Osteoblast (primary cell): ENCODE results near the gene UVSSA. TPM values are rescaled to one million over a fixed set of nuclear protein-coding genes. Genes with fewer than 3 reads are reported as not detected.

Experiments used
- DNase-seq: peaks from one replicate; pipeline ENCODE4 v3.0.0; 2011; ENCODE audit warnings: low spot score, mixed read lengths; ENCODE audit not compliant: insufficient read length; ENCODE audit errors: missing footprints
- H2AFZ ChIP-seq: 2 replicates; pipeline ENCODE4 v1.6.0; 2011; ENCODE audit warnings: mild to moderate bottlenecking, low read length
- H3K27ac ChIP-seq: 2 replicates; pipeline ENCODE4 v1.5.1; 2011; ENCODE audit warnings: mild to moderate bottlenecking, low read depth, low read length, moderate library complexity
- H3K27me3 ChIP-seq: 2 replicates; pipeline ENCODE4 v1.6.0; 2012; ENCODE audit warnings: mild to moderate bottlenecking, control low read depth, inconsistent platforms, low read length, moderate library complexity; ENCODE audit not compliant: insufficient read depth
- H3K36me3 ChIP-seq: 2 replicates; pipeline ENCODE4 v1.5.1; 2011; ENCODE audit warnings: mild to moderate bottlenecking, low read length, control low read depth, moderate library complexity; ENCODE audit not compliant: insufficient read depth
- H3K4me1 ChIP-seq: 2 replicates; pipeline ENCODE4 v1.5.1; 2011; ENCODE audit warnings: mild to moderate bottlenecking, low read length, control low read depth, moderate library complexity; ENCODE audit not compliant: insufficient read depth
- H3K4me2 ChIP-seq: 2 replicates; pipeline ENCODE4 v1.6.0; 2011; ENCODE audit warnings: mild to moderate bottlenecking, low read length; ENCODE audit not compliant: insufficient read depth
- H3K4me3 ChIP-seq: fragments of 200-600 bp; sonication (generic); 3 replicates; pipeline ENCODE4 v1.5.1; 2012; ENCODE audit warnings: mild to moderate bottlenecking, low read length, inconsistent platforms; ENCODE audit not compliant: insufficient read depth
- H3K79me2 ChIP-seq: 2 replicates; pipeline ENCODE4 v1.6.0; 2012; ENCODE audit warnings: mild to moderate bottlenecking, low read length, control low read depth, inconsistent platforms; ENCODE audit not compliant: insufficient read depth
- H3K9me3 ChIP-seq: 2 replicates; pipeline ENCODE4 v1.5.1; 2011; ENCODE audit warnings: low read depth, low read length, control low read depth
- H4K20me1 ChIP-seq: 2 replicates; pipeline ENCODE4 v1.6.0; 2012; ENCODE audit warnings: mild to moderate bottlenecking, low read length, control low read depth; ENCODE audit not compliant: insufficient read depth
- total RNA-seq: library from RNA; depleted of rRNA; stranded (reverse); fragments of >200 nt; gene quantifications from 2 replicates; pipeline ENCODE4 v1.2.3, GENCODE V29; 2012
- TF ChIP-seq, protein P1 (sequence below): IDR thresholded peaks from 2 replicates; pipeline ENCODE4 v1.5.1; 2011; ENCODE audit warnings: mild to moderate bottlenecking, low read depth, low read length, moderate library complexity; ENCODE audit errors: extremely low read depth

UVSSA gene
- total RNA-seq, 1 donor: 14.8 TPM

DNA sequence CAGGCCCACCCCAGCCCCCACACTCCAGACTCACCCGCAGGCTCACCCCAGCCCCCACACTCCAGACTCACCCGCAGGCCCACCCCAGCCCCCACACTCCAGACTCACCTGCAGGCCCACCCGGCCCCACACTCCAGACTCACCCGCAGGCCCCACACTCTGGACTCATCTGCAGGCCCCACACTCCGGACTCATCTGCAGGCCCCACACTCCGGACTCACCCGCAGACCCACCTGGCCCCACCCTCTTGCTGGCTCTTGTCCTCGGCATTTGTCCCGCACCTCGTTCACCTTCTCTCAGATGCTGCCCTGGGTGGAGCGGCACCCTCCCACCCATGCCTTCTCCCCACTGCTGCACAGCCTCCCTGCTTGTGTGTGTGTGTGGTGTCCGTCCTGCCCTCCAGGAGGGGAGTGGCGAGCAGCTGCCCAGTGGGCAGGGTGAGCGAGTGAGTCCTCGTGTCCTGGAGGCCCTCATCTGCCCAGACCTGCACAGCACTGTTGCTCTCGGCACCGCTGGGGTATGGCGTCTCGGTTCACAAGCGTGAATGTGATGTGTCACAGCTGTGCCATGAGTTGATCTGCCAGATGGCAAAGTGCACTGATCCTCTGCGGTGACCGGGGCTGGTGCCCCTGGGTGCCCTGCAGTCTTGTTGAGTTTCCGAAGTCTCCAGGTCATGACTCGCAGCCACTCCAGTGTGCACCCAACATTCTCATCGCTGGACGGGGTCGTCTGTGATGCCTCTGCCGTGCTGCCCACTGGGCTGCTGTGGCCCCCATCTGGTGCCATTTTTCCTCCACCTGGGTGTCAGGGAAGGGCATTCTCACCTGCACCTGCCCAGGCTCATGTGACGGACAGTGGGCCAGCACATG is 29.6 kb upstream of the UVSSA start:
- Histone ChIP-seq H3K27ac (no peak overlapping the region), H3K4me3 (no peak overlapping the region), H3K4me1 (no peaks in the 10 kb centered on the region), H3K79me2 (peaks cover 60% of the 10 kb centered on the region), H3K36me3 (peaks cover 53% of the 10 kb centered on the region), H3K27me3 (no peaks in the 10 kb centered on the region), H2AFZ (no peak overlapping the region), H4K20me1 (peaks cover 19% of the 10 kb centered on the region), H3K4me2 (no peak overlapping the region), H3K9me3 (no peaks in the 10 kb centered on the region)
- TF ChIP-seq, protein P1, sequence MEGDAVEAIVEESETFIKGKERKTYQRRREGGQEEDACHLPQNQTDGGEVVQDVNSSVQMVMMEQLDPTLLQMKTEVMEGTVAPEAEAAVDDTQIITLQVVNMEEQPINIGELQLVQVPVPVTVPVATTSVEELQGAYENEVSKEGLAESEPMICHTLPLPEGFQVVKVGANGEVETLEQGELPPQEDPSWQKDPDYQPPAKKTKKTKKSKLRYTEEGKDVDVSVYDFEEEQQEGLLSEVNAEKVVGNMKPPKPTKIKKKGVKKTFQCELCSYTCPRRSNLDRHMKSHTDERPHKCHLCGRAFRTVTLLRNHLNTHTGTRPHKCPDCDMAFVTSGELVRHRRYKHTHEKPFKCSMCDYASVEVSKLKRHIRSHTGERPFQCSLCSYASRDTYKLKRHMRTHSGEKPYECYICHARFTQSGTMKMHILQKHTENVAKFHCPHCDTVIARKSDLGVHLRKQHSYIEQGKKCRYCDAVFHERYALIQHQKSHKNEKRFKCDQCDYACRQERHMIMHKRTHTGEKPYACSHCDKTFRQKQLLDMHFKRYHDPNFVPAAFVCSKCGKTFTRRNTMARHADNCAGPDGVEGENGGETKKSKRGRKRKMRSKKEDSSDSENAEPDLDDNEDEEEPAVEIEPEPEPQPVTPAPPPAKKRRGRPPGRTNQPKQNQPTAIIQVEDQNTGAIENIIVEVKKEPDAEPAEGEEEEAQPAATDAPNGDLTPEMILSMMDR: no peak
- DNase-seq: no peak

DNA sequence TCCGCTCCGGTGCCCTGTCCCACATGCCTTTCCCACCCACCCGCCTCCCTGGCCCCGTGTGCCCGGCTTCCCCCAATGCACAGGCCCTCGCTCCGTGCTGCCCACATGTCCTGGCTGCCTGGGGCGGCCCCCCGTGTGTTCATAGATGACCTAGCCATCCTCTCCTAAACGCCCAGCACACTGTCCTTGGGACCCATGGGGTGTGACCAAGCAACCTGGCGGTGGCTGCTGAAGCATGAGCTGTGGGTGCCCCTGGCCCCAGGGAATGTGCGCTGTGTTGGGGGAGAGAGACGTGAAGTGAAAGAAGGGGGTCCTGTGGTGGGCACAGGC is 29.0 kb upstream of the UVSSA start:
- H3K27ac ChIP-seq: no peak overlapping the region
- no peak overlapping the region for H2AFZ ChIP-seq

DNA sequence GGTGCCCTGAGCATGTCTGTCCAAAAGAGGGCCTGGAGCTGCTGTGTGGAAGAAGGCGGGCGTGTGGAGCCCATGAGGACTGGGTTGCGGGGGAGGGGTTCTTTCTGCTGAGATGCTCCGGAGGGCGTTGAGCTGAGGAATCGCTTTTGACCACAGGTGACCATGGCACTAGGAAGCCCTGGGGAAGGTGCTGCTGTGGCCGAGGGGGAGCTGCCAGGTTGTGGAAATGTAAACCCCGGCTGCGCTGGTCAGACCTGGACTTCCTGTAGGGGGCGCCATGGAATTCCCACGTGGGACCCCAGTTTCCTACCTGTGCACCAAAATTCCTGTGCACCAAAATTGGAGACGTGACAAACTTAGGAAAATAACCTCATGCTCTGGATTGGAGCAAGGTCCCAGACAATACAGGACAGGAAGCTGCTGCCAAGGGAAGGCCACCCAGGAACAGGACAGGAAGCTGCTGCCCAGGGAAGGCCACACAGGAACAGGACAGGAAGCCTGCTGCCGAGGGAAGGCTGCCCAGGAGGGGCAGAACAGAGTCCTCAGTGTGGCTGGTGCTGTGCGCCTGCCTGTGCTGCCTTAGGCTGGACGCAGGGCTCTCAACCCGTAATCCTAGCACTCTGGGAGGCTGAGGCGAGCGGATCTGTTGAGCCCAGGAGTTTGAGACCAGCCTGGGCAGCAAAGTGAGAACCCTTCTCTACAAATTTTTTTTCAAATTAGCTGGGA is 28.4 kb upstream of the UVSSA start:
- H3K4me1 ChIP-seq: peaks cover 7% of the 10 kb centered on the region
- H3K9me3 ChIP-seq: peaks cover 3% of the 10 kb centered on the region
- peaks cover 43% of the 10 kb centered on the region for H3K36me3 ChIP-seq
- H3K27ac ChIP-seq: no peak overlapping the region
- peaks cover 50% of the 10 kb centered on the region for H3K79me2 ChIP-seq
- H3K4me2 ChIP-seq: no peak overlapping the region
- no peak overlapping the region for H2AFZ ChIP-seq
- TF ChIP-seq, protein P1: peak; percentile 29
- peaks cover 24% of the 10 kb centered on the region for H4K20me1 ChIP-seq
- no peak for DNase-seq
- no peak overlapping the region for H3K4me3 ChIP-seq
- H3K27me3 ChIP-seq: no peaks in the 10 kb centered on the region

More for the DNA sequence above, 29.0 kb upstream of the UVSSA start:
- Histone ChIP-seq H3K27me3 (no peaks in the 10 kb centered on the region), H3K4me1 (peaks cover under 1% of the 10 kb centered on the region), H3K36me3 (peaks cover 50% of the 10 kb centered on the region), H4K20me1 (peaks cover 19% of the 10 kb centered on the region), H3K79me2 (peaks cover 57% of the 10 kb centered on the region), H3K9me3 (no peaks in the 10 kb centered on the region), H3K4me2 (no peak overlapping the region), H3K4me3 (no peak overlapping the region)
- DNase-seq: no peak
- TF ChIP-seq, protein P1: no peak

DNA sequence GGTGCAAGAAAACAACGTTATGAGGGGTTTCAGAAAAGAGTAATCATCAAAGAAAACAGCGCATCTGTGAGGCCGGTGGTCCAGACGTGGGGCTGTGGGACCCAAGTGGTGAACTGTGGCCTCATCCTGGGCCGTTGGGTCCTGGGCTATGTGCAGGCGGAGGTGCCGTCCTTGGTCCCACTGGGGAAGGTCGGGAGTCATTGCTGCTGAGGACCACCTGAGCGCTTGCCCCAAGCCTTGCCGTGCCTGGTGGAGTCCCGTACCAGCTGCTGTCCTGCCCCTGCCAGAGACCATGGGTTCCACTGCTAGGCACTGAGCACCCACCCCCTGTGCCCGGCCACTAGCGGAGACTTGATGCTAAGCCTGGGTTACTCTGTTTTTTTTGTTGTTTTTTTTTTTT is 25.5 kb upstream of the UVSSA start:
- peaks cover 39% of the 10 kb centered on the region for H3K36me3 ChIP-seq
- H3K79me2 ChIP-seq: peaks cover 29% of the 10 kb centered on the region
- peak; percentile 64 for DNase-seq
- H3K4me3 ChIP-seq: no peak overlapping the region
- peaks cover 33% of the 10 kb centered on the region for H4K20me1 ChIP-seq
- no peak overlapping the region for H2AFZ ChIP-seq
- no peaks in the 10 kb centered on the region for H3K27me3 ChIP-seq
- TF ChIP-seq, protein P1: no peak
- peaks cover 8% of the 10 kb centered on the region for H3K4me1 ChIP-seq
- no peak overlapping the region for H3K27ac ChIP-seq
- H3K9me3 ChIP-seq: peaks cover 9% of the 10 kb centered on the region
- H3K4me2 ChIP-seq: no peak overlapping the region
